ENCODE data around the gene DGKI. TPM values are rescaled to one million over a fixed set of nuclear protein-coding genes. Genes with fewer than 3 reads are reported as not detected.
"Not testable (repeated sequence)": the region's sequence is repeated elsewhere in the genome, so short reads cannot be mapped to it uniquely, and the experiment has no call there.

DGKI gene
- total RNA-seq, 1 donor = under 0.01 TPM

DNA sequence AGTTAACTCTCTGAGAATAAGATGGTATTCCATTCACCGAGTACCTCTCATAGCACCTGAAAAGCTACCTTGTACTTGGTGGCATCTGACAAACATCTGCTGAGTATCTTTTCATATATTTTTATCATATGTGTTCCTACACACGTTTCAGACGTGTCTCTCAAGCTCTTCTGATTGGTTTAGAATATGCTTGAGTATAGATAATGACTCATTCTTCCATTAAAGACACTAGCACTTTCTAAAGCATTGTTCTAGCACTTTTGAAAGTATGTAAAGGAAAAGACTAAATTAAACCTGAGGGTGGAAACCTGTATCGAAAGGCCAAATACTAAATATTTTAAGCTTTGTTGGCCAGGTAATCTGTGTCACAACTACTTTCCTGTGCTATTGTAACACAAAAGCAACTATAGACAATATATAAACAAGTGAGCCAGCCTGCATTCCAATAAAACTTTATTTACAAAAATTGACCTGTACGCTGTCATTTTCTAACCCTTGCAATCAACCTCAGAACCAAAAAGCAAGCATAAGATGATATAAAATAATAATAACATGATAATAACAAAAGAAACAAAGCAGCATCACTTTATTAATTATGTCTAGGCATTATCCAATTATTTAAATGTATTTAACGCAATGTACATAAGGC is 95.3 kb downstream of the DGKI start:
- DNase-seq (ENCODE audit: low read depth in 2 of 3, low spot score in 2 of 3) = no peak

DNA sequence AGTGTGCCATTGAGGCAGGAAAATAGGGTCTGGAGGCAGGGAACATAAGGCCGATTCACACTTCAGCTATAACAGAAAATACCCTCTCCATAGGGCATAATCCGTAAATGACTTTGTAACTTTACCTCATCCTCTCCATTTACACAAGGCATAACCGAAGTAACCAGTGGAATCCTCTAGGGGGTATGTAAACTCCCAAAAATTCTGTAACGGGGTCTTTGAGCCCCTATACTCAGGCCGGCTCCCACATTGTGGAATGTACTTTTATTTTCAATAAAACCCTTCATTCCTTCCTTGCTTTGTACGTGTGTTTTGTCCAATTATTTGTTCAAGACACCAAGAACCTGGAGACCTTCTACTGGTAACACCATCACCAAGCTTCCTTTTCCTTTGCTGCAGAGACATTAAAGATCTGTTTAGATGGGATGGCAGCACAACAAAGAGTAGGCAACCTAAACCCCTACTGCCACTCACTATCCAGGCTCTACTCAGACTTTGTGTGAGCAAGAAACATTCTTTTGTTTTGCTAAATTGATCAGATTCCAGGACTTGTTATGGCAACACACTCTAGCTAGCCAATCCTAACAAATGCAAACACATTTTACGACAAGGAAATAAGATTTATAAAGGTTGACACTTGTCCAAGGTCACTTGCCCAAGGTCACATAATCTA is 99.3 kb downstream of the DGKI start:
- no peak for DNase-seq (ENCODE audit: low read depth in 2 of 3, low spot score in 2 of 3)

DNA sequence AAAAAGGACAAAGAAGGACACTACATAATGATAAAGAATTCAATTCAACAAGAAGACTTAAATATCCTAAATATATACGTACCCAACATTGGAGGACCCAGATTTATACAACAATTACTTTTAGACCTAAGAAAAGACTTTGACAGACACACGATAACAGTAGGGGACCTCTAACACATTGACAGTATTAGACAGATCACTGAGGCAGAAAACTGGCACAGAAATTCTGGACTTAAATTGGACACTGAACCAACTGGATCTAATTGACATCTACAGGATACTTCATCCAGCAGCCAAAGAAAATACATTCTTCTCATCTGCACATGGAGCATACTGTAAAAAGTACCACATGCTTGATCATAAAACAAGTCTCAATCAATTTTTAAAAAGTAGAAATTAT is 103.8 kb downstream of the DGKI start:
- DNase-seq (ENCODE audit: low read depth in 2 of 3, low spot score in 2 of 3) = no peak

DNA sequence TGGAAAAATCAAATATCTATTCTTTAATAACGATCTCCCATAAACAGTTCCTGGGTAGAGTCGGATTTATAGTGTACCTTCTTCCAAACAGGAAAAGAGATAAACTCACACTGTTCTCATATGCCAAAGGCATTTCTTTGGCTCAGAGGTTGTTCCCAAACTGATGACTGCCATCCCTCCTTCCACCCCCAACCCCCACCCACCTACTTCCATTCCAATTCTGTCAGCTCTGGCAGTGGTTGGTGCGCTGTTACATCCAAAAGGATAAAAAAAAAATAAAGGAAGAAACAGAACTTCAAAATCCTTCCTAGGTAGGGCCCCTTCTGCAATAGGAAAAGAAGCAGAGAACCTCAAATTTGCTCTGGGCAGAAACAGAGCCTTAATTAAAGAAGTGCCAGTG is 104.7 kb downstream of the DGKI start:
- DNase-seq (ENCODE audit: low read depth in 2 of 3, low spot score in 2 of 3) = no peak

DNA sequence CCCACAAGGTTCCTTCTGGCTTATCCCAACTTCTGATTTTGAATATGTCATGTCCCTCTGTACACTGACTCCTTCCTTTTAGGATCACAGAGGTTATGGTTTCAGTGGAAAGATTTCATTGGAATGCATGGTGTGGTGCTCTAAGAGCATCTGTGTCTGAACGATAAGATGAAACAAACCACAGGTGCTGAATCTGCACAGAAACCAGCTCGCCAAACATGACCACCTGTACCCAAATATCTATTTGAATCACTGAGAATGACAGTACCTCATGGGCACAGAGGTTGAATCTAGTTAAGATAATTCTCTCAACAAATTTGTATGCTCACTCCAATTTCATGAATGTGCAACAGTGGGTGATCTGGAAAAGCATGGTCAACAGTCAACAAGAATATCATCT is 105.3 kb downstream of the DGKI start:
- no peak for DNase-seq (ENCODE audit: low read depth in 2 of 3, low spot score in 2 of 3)

DNA sequence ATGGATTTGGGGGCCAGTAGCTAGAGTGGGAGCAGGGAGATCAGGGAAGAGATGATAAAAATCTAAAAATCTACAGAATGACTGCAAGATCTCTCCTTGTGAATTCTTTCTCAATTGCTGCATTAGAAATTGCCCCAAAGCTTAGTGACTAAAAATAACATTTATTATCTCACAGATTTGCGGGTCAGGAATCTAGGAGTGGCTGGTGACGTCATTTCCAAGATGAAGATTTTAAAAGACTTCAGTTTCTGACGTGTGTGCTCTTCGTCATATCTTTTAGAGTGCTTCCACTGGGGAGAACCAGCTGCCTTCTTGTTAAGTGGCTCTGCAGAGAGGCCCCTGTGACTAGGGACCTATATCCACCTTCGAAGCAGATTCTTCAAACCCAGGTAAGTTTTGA is 112.6 kb downstream of the DGKI start:
- no peak for DNase-seq (ENCODE audit: low read depth in 2 of 3, low spot score in 2 of 3)

DNA sequence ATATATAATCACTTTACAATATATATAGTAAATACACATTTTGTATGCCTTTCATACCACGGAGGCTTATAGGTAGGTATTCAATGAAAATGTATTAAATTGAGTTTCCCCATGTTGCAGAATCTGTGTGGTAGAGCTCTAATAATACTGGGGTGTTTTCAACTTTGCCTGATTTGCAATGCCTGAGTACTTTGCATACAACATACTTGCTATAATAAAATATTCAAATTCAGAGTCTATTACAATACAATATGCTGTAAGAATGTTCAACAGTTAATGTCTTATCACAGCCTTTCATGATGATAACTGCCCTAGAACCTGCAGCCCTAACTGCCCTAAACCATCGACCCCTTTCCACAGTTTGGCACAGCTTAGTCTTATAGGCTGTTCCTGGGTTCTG is 114.6 kb downstream of the DGKI start:
- DNase-seq (ENCODE audit: low read depth in 2 of 3, low spot score in 2 of 3) = no peak

DNA sequence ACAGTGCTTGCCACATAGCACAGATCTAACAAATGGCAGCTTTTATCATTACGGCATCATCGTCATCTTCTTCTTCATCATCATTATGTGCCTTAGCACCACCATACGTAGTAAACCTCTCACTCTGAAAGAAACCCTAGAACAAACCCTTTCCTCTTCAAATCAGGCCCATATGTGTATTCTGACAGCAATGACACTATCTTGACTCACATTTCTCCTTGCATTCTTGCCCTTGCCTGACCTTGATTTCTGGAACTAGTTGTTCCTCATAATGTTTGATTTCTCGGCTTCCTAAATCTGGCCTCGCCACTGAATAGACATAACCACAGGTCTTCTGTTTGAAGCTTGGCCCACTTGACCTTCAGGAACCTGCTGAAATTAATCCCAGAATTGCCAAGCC is 115.3 kb downstream of the DGKI start:
- no peak for DNase-seq (ENCODE audit: low read depth in 2 of 3, low spot score in 2 of 3)

DNA sequence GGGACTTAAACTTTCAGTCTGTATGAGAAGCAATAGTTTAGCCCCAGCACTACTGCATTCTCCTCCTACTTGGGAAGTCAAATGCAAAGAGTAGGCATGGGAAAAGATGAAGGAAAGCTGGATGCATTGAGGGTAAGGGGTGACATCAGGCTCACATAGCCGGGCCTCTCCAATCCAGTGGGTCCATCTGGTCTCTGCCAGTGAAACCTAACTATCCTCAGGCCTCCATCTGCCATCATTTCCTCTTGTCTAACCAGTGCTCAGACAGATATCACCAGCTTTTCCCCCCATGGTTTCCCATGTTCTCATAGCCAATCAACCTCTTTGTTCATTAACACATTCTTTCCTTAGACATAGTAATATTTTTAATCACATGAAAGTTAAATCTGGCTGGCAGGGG is 118.3 kb downstream of the DGKI start:
- DNase-seq (ENCODE audit: low read depth in 2 of 3, low spot score in 2 of 3) = no peak

DNA sequence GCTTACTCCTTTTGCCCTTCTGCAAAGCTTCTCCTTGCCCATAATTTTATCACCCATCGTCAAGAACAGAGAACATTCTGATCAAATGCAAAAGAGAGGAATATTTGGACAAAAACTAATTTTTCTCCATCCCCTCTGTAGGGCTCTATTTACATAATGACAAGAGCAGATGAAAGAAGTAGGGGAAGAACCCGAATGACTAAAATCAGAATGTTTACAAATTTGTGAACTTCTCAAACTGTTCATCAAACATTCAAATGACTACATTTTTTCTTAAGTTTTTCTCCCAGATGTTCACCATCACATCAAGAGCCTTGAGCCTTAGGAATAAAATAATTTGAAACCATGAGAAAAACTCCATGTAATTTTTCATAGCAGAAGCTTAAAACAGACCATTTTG is 119.4 kb downstream of the DGKI start:
- DNase-seq (ENCODE audit: low read depth in 2 of 3, low spot score in 2 of 3) = no peak

DNA sequence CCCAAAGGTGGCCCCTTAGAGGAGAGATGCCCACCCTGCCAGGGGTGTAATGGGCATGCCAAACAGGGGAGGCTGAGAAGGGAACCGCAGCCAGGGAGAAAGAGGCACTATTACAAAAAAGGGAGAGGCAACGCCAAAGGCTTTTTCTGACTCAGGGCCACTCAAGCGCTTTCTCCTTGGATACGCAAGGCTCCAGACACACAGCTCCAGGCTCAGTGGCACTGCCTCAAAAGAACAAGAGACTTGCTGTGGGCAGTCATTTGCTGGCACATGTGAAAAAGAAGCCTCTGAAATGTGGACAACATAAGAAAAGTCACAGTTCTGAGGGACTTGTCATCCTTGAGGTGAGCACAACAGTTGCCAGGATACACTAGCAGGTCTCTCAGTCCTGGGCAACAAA is 128.4 kb downstream of the DGKI start:
- no peak for DNase-seq (ENCODE audit: low read depth in 2 of 3, low spot score in 2 of 3)

DNA sequence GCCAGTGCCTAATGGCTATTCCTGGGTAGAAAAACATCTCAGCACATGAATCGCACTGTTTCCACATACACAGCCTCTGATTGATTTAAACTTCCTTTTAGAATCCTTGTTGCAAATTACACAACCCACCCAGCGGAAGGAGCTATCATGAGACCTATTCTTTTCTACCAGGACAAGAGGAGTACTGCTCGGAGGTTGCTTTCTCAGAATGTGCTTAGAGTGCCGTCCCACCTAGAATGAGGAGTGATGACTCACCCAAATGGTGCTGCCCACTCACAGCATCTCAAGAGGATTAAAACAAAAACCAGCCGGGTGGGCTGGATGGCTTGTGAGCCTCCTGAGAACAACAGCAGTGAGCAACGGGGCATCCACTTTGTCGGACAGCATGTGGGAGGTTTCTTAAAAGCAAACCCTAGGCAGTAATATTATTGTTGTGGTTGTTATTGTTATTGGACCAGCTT is 128.9 kb downstream of the DGKI start:
- no peak for DNase-seq (ENCODE audit: low read depth in 2 of 3, low spot score in 2 of 3)

DNA sequence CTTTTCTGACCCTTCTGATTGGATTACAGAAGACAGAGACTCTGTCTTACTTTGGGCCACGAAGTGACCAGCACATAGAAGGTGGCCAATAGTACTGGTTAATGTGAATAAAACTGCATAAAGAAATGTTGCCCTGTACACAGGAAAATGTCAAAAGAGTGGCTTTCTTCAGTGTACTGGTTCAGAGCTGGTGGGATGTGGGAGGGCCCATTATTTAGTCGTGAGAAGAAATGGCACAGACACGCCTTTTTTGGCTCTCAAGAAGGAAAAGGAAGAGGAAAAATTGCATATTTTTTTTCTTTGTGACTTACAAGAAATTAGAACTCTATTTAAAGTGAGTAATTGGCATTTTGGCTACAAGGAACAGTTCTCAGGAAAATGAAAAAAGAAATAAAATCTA is 129.7 kb downstream of the DGKI start:
- no peak for DNase-seq (ENCODE audit: low read depth in 2 of 3, low spot score in 2 of 3)

DNA sequence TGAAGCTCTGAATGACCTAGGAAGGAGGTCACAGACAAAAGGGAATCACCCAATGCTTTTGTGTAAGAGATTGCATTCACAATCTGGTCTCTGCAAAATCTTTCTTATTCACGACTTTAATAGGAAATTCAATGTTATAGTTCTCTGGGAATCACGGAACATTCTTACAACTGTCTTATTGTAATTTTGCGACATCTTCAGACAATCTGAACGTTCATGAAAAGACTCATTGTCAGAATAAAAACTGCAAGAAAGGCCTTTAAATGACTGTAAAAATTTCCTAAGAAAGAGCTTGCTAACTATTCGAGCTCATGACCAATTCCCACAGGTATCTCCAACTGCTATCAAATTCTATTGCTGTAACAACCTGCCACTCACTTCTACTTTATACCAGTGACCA is 130.7 kb downstream of the DGKI start:
- no peak for DNase-seq (ENCODE audit: low read depth in 2 of 3, low spot score in 2 of 3)

DNA sequence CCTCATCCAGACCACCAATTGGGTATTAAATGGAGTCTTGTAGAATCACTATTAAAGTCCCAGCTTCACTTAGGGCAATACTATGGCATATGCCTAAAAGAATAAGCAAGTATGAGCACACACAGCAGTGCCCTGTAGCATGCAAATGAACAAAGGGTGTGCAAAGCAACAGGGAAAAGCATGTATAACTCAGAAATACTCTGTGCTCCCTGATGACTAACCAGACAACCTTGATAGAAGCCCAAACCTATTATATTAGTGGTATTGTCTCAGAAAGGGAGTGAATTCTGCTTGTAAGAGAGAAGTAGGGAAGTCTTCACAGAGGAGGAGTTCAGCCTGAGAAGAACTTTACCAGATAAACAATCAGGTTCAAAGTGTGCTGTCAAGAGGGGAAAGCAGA is 131.2 kb downstream of the DGKI start:
- no peak for DNase-seq (ENCODE audit: low read depth in 2 of 3, low spot score in 2 of 3)

DNA sequence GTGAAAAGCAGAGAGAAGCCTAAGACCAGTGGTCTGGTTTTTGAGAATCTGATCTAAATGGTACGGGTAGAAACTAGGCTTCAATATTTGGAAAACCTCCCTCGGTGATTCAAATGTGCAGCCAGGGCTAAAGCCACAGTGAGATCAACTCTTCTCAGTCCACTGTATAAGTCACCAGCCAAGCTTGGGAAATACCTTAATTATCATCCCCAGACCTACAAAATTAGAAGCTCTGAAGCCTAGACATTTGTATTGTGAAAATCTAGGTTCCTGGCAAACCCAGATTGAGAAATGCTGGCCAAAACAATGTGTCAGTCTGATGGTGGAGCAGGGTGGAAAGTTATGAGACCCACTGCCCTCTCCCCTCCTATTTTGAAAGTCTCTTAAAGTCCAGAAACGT is 131.7 kb downstream of the DGKI start:
- no peak for DNase-seq (ENCODE audit: low read depth in 2 of 3, low spot score in 2 of 3)

DNA sequence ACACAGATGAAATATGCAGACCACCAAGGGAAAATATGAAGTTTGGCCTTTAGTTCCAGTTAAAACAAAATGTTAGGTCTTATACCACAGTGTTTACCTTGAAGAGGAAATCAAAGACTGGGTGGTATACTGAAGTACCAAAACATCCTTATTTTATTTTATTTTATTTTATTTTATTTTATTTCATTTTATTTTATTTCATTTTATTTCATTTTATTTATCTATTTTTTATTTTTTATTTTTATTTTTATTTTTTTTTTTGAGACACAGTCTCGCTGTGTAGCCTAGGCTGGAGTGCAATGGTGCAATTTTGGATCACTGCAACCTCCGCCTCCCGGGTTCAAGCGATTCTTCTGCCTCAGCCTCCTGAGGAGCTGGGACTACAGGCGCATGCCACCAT is 140.4 kb downstream of the DGKI start:
- DNase-seq (ENCODE audit: low read depth in 2 of 3, low spot score in 2 of 3) = not testable (repeated sequence)

DNA sequence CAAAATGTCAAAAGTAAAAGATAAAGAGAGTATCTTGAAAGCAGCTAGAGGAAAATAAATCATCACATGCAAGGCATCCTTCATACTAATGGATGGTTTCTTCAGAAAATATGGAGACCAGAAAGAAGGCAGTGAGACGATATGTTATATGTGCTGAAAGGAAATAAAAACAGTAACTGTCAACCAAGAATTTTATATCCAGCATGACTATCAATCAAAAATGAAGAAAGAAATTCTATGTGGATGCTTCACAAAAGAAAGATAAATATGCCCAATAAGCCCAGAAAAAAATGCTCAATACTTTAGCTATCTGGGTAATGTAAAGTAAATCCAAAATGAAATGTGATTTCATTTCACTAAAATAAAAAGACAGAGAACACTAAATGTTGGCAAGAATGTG is 142.1 kb downstream of the DGKI start:
- DNase-seq (ENCODE audit: low read depth in 2 of 3, low spot score in 2 of 3) = no peak

DNA sequence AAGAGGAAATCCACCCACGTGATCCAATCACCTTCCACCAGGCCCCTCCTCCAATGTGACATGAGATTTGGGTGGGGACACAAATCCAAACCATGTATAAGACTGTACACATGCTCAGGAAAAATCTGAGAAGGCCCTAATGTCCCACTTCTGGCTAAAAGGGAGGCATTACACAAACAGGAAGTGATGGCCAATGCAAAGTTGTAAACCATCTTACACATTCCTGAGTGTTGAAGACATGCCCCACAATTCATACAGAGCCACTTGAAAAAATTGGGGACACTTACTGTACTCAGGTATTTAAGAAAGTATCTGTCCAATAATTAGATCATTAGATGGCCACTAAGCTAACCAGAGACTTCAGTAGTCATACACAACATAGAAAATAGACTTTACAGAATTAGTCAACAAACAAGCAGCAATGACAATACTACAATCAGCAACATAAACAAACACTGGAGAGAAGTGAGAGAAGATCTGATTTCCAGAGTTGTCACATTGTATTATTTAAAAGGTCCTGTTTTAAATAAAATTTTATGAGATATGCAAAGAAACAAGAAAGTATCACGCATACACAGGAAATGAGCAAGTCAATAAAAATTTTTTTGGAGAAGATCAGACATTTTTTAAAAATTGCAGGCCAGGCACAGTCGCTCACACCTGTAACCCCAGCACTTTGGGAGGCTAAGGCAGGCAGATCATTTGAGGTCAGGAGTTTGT is 143.3 kb downstream of the DGKI start:
- DNase-seq (ENCODE audit: low read depth in 2 of 3, low spot score in 2 of 3) = no peak

DNA sequence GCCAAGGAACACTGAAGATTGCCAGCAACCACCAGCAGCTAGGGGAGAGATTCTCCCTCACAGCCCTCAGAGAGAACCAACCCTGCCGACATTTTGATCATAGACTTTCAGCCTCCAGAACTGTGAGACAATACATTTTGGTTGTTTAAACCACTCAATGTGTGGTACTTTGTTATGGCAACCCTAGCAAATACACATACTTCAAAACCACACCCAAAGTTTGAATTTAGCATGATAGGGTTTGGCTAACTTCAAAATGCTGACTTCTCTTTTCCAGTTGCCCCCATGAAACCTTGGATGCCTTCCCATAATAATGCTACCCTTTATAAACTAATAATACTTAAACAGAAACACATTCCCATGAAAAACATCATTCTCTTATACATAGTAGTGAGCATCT is 149.8 kb downstream of the DGKI start:
- DNase-seq (ENCODE audit: low read depth in 2 of 3, low spot score in 2 of 3) = no peak

DNA sequence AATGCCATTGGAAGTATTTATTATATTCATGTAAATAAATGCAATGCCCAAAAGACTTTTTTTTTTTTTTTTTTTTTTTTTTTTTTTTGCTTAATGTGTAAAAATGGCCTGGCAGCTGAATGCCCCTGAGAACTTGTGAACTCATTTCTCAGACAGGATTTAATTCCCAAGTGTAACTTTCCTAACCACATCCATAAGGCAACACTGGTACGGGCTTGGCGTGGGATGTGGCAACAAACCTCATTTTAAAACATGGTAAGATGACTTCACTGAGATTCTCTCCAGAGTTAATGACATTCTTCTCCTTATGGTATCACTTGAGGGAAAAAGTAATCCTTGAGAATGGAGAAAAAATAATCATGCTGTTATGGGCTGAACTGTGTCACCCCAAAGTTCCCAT is 150.4 kb downstream of the DGKI start:
- DNase-seq (ENCODE audit: low read depth in 2 of 3, low spot score in 2 of 3) = no peak

DNA sequence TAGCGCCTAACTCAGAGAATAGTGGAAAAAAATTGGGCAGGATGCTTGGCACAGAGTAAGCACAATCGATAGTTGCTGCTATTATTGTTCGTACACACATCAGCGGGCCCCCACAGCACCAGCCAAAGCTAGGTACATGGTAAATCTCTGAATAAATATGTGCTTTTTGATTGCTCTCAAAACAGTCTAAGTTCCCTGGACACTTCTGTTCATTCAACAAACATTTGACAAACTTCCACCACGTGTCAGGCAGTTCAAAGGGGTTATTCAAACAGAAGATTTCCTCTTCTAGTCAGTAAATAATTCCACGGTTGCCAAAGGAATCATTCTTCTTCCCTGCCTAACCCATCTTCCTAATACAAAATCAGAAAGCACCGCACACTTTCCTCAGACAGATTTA is 150.8 kb downstream of the DGKI start:
- DNase-seq (ENCODE audit: low read depth in 2 of 3, low spot score in 2 of 3) = no peak

Data from hematopoietic multipotent progenitor cell (in vitro differentiated cells).